ENCODE results near the gene RAD54L.

RAD54L gene

DNA sequence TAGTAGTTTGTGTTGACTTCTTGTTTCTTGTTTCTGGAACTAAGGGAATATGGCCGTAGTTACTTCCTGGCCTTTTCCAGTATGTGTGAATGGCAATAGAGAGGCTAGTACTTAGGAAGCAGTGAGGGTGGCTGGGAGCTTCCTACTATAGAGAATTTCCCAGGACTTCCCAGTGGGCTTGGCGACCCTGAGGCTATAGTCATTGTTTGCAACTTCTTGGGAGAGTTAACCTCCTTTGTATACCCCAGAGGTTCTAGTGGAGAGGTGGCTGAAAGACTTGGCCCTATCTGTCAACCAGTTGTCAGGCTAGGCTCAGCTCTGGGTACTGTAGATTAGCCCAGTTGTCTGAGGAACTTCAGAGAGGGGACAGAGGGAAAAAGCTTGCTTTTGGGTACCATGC lies 15.6 kb downstream of the RAD54L start:
- Mint-ChIP-seq H3K36me3 (ENCODE audit: low read depth) (peaks cover 40% of the 10 kb centered on the region), H3K4me3 (no peak overlapping the region), H3K27me3 (ENCODE audit: low read depth) (no peaks in the 10 kb centered on the region)

GRCh38 chr1:46268578-46268977 lies 21.0 kb downstream of the RAD54L start:
- TF ChIP-seq, protein P1, sequence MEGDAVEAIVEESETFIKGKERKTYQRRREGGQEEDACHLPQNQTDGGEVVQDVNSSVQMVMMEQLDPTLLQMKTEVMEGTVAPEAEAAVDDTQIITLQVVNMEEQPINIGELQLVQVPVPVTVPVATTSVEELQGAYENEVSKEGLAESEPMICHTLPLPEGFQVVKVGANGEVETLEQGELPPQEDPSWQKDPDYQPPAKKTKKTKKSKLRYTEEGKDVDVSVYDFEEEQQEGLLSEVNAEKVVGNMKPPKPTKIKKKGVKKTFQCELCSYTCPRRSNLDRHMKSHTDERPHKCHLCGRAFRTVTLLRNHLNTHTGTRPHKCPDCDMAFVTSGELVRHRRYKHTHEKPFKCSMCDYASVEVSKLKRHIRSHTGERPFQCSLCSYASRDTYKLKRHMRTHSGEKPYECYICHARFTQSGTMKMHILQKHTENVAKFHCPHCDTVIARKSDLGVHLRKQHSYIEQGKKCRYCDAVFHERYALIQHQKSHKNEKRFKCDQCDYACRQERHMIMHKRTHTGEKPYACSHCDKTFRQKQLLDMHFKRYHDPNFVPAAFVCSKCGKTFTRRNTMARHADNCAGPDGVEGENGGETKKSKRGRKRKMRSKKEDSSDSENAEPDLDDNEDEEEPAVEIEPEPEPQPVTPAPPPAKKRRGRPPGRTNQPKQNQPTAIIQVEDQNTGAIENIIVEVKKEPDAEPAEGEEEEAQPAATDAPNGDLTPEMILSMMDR (IDR thresholded peaks at IDR 0.05; ENCODE audit: unreplicated experiment in 3 of 3), result no peak
- Mint-ChIP-seq H3K27me3 (ENCODE audit: low read depth) (no peaks in the 10 kb centered on the region), H3K27ac (no peak overlapping the region), H3K9me3 (no peaks in the 10 kb centered on the region), H3K4me1 (no peaks in the 10 kb centered on the region), H3K36me3 (ENCODE audit: low read depth) (peaks cover 51% of the 10 kb centered on the region), H3K4me3 (no peak overlapping the region)

More for the DNA sequence above, 15.6 kb downstream of the RAD54L start:
- TF ChIP-seq, protein P1 (IDR thresholded peaks at IDR 0.05; ENCODE audit: unreplicated experiment in 3 of 3), result no peak
- H3K4me1 Mint-ChIP-seq, result no peaks in the 10 kb centered on the region
- H3K27ac Mint-ChIP-seq, result no peak overlapping the region
- no peaks in the 10 kb centered on the region for H3K9me3 Mint-ChIP-seq

GRCh38 chr1:46274225-46275029 lies 26.9 kb downstream of the RAD54L start:
- Mint-ChIP-seq H3K36me3 (ENCODE audit: low read depth) (peaks cover 61% of the 10 kb centered on the region), H3K4me3 (no peak overlapping the region), H3K27ac (no peak overlapping the region), H3K4me1 (peaks cover 4% of the 10 kb centered on the region), H3K9me3 (no peaks in the 10 kb centered on the region), H3K27me3 (ENCODE audit: low read depth) (no peaks in the 10 kb centered on the region)
- TF ChIP-seq, protein P1 (IDR thresholded peaks at IDR 0.05; ENCODE audit: unreplicated experiment in 3 of 3), result no peak

DNA sequence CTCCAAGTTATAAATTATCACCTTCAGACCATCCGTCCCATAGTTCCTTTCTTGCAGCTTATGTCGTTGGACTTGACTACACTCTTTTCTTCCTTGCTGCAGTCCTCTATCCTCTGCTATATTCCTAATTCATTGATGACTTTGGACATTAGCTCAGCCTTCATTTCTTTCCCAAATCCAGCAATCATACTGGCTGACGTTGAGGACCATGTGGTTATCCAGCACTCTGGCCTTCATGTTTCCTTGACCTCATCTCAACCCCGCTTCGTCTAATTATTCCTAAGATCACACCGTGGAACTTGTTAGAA lies 27.4 kb downstream of the RAD54L start:
- TF ChIP-seq, protein P1 (IDR thresholded peaks at IDR 0.05; ENCODE audit: unreplicated experiment in 3 of 3), result no peak
- Mint-ChIP-seq H3K36me3 (ENCODE audit: low read depth) (peaks cover 67% of the 10 kb centered on the region), H3K9me3 (no peaks in the 10 kb centered on the region), H3K4me3 (no peak overlapping the region), H3K27ac (peak overlapping the region in 2 of 3 experiments; percentile 8 to 37), H3K27me3 (ENCODE audit: low read depth) (no peaks in the 10 kb centered on the region), H3K4me1 (peaks cover 4% of the 10 kb centered on the region)

DNA sequence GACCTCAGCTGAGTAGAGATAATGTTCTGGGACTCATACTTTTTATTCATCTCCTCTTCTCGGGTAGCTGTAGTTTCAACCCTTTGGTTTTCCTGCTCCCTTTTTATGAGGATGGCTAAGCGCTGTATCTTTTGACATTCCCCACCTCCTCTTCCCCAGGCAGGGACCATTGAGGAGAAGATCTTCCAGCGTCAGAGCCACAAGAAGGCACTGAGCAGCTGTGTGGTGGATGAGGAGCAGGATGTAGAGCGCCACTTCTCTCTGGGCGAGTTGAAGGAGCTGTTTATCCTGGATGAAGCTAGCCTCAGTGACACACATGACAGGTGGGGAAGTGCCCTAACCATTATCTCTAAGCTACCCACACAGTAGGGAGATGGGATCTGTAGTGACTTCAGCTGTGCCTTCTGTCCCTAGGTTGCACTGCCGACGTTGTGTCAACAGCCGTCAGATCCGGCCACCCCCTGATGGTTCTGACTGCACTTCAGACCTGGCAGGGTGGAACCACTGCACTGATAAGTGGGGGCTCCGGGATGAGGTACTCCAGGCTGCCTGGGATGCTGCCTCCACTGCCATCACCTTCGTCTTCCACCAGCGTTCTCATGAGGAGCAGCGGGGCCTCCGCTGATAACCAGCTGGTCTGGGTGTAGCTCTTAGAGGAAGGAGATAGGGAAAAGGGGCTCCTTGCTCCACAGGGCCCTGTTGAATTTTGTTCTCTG lies 30.3 kb downstream of the RAD54L start:
- no peaks in the 10 kb centered on the region for H3K27me3 Mint-ChIP-seq (ENCODE audit: low read depth)
- no peaks in the 10 kb centered on the region for H3K9me3 Mint-ChIP-seq
- no peak overlapping the region for H3K4me3 Mint-ChIP-seq
- TF ChIP-seq, protein P1 (IDR thresholded peaks at IDR 0.05; ENCODE audit: unreplicated experiment in 3 of 3), result no peak
- H3K36me3 Mint-ChIP-seq (ENCODE audit: low read depth), result peaks cover 75% of the 10 kb centered on the region
- peak overlapping the region in 1 of 3 experiments; percentile 1 for H3K27ac Mint-ChIP-seq
- peaks cover 4% of the 10 kb centered on the region for H3K4me1 Mint-ChIP-seq

All from nephron (organoid).